HCT116 (cell line): Measurements from ENCODE around the gene TAL2. TPM values are rescaled to one million over a fixed set of nuclear protein-coding genes. Genes with fewer than 3 reads are reported as not detected.

ENCODE experiments used
- ATAC-seq: fragments of 200-7000 bp; cut with Tn5 transposase; 2 replicates; pipeline ENCODE4 v1.9.1; 2020; ENCODE audit warnings: mild to moderate bottlenecking, moderate library complexity
- BruUV-seq: library from RNA; stranded (reverse); fragments of 400-500 nt; replicated peaks from 2 replicates; lab custom pipeline; 2021; lab: Mats Ljungman, UMichigan
- CTCF ChIA-PET: fragments of 300-600 bp; sonication (Branson Sonifier 250); formaldehyde crosslinking; loops from one replicate; lab custom pipeline; 2021; ENCODE audit warnings: antibody characterized with exemption; lab: Charles Lee
- POLR2A ChIA-PET: fragments of 300-600, 350-600 bp; sonication (Branson Sonifier 250); formaldehyde crosslinking; loops from one replicate; lab custom pipeline; 2021; ENCODE audit warnings: antibody characterized with exemption; lab: Charles Lee
- RAD21 ChIA-PET, 2 experiments: fragments of 300-600 bp; sonication (Branson Sonifier 250); formaldehyde crosslinking; loops; one replicate each; lab custom pipeline; 2023; ENCODE audit warnings: low total read pairs in 2 of 2; ENCODE audit not compliant: uncharacterized antibody in 2 of 2, unreplicated experiment in 2 of 2, low non-redundant PET in 1 of 2; lab: Charles Lee
- DNase-seq: peaks from one replicate; pipeline ENCODE4 v3.0.0-alpha.2; 2010; ENCODE audit warnings: low read depth, low spot score
- H2AFZ ChIP-seq: fragments of 200-600 bp; shearing (Covaris generic), sonication (generic); 2 replicates; pipeline ENCODE4 v1.6.1; 2017; ENCODE audit warnings: low read depth, mixed run types, mixed read lengths, antibody characterized with exemption, low read length; ENCODE audit not compliant: poor library complexity, severe bottlenecking
- H3K27ac ChIP-seq: 2 replicates; pipeline ENCODE4 v1.5.1; 2012; ENCODE audit warnings: low read depth, low read length
- H3K27me3 ChIP-seq: fragments of 200-600 bp; sonication (generic); 2 replicates; pipeline ENCODE4 v1.6.1; 2016; ENCODE audit warnings: mixed run types, low read length, mixed read lengths; ENCODE audit not compliant: insufficient read depth
- H3K36me3 ChIP-seq, 2 experiments: fragments of 200-500 bp in 1 of 2; fragments of 200-600 bp in 1 of 2; sonication (Bioruptor generic) in 1 of 2; sonication (generic) in 1 of 2; 2 replicates each; pipeline versions ENCODE4 v1.5.1 to v1.6.1; 2014 to 2016; ENCODE audit warnings: low read length in 2 of 2, inconsistent platforms in 1 of 2, mixed read lengths in 1 of 2, mixed run types in 1 of 2; ENCODE audit not compliant: insufficient read depth in 2 of 2, control insufficient read depth in 1 of 2
- H3K4me1 ChIP-seq, 2 experiments: fragments of 200-600 bp in 1 of 2; sonication (generic) in 1 of 2; 2 replicates each; pipeline versions ENCODE4 v1.5.1 to v1.6.1; 2012 to 2017; ENCODE audit warnings: low read length in 2 of 2, inconsistent platforms in 1 of 2, mild to moderate bottlenecking in 1 of 2, mixed read lengths in 1 of 2, mixed run types in 1 of 2, moderate library complexity in 1 of 2; ENCODE audit not compliant: insufficient read depth in 2 of 2, control insufficient read depth in 1 of 2
- H3K4me2 ChIP-seq: fragments of 200-600 bp; sonication (generic); 2 replicates; pipeline ENCODE4 v1.6.1; 2017; ENCODE audit warnings: mixed run types, low read length, mixed read lengths
- H3K4me3 ChIP-seq, 2 experiments: fragments of 200-600 bp in 1 of 2; sonication (generic) in 1 of 2; replicated peaks in 1 of 2; 2 replicates each; pipeline ENCODE4 v1.5.1; 2011 to 2016; ENCODE audit warnings: low read length in 2 of 2, control low read depth in 1 of 2, low read depth in 1 of 2, mild to moderate bottlenecking in 1 of 2, mixed read lengths in 1 of 2, mixed run types in 1 of 2
- H3K79me2 ChIP-seq: fragments of 200-600 bp; sonication (generic); 2 replicates; pipeline ENCODE4 v1.6.1; 2017; ENCODE audit warnings: mild to moderate bottlenecking, mixed run types, low read length, moderate library complexity, mixed read lengths; ENCODE audit not compliant: insufficient read depth
- H3K9ac ChIP-seq: fragments of 200-600 bp; sonication (generic); 2 replicates; pipeline ENCODE4 v1.6.1; 2016; ENCODE audit warnings: low read length, mixed read lengths
- H3K9me2 ChIP-seq: fragments of 200-600 bp; sonication (generic), shearing (Covaris generic); 2 replicates; pipeline ENCODE4 v1.6.1; 2017; ENCODE audit warnings: mixed run types, mild to moderate bottlenecking, moderate library complexity; ENCODE audit not compliant: insufficient read depth
- H3K9me3 ChIP-seq, 2 experiments: fragments of 200-500 bp in 1 of 2; fragments of 200-600 bp in 1 of 2; sonication (Bioruptor generic) in 1 of 2; sonication (generic) in 1 of 2; 2 replicates each; pipeline ENCODE4 v1.6.1; 2014 to 2017; ENCODE audit warnings: low read length in 2 of 2, mixed read lengths in 2 of 2, inconsistent platforms in 1 of 2, low read depth in 1 of 2, mild to moderate bottlenecking in 1 of 2, mixed run types in 1 of 2, moderate library complexity in 1 of 2; ENCODE audit not compliant: control insufficient read depth in 1 of 2, insufficient read depth in 1 of 2
- H4K20me1 ChIP-seq: fragments of 200-600 bp; sonication (generic), shearing (Covaris generic); 2 replicates; pipeline ENCODE4 v1.6.1; 2017; ENCODE audit warnings: mixed run types, mild to moderate bottlenecking, moderate library complexity; ENCODE audit not compliant: insufficient read depth
- CTCF ChIP-seq, 3 experiments: fragments of 200-600 bp in 1 of 3; sonication (generic) in 1 of 3; IDR thresholded peaks in 2 of 3; conservative IDR thresholded peaks in 1 of 3; 2 replicates each; pipeline ENCODE4 v1.5.1; 2012 to 2017; ENCODE audit warnings: low read depth in 2 of 3, low read length in 2 of 3, antibody characterized with exemption in 1 of 3, borderline replicate concordance in 1 of 3, control low read depth in 1 of 3, mild to moderate bottlenecking in 1 of 3, mixed read lengths in 1 of 3, mixed run types in 1 of 3, moderate library complexity in 1 of 3; ENCODE audit not compliant: insufficient read depth in 1 of 3
- EZH2 ChIP-seq: fragments of 200-600 bp; sonication (generic); IDR thresholded peaks from 2 replicates; pipeline ENCODE4 v1.6.1; 2017; ENCODE audit warnings: antibody characterized with exemption, mixed run types
- EZH2phosphoT487 ChIP-seq: fragments of 200-600 bp; IDR thresholded peaks from 2 replicates; pipeline ENCODE4 v1.6.1; 2018; ENCODE audit warnings: antibody characterized with exemption, borderline replicate concordance
- FOSL1 ChIP-seq: IDR thresholded peaks from 2 replicates; pipeline ENCODE4 v1.6.1; 2012; ENCODE audit warnings: low read depth
- JUND ChIP-seq: IDR thresholded peaks from 2 replicates; pipeline ENCODE4 v1.6.1; 2012
- MAX ChIP-seq: IDR thresholded peaks from 2 replicates; pipeline ENCODE4 v1.6.1; 2012
- RAD21 ChIP-seq: IDR thresholded peaks from 2 replicates; pipeline ENCODE4 v1.6.1; 2012; ENCODE audit warnings: low read depth, mild to moderate bottlenecking
- SIN3A ChIP-seq: IDR thresholded peaks from 2 replicates; pipeline ENCODE4 v1.6.1; 2012; ENCODE audit warnings: low read depth
- SP1 ChIP-seq: IDR thresholded peaks from 2 replicates; pipeline ENCODE4 v1.6.1; 2012; ENCODE audit warnings: low read depth
- ZBTB33 ChIP-seq: IDR thresholded peaks from 2 replicates; pipeline ENCODE4 v1.6.1; 2011; ENCODE audit warnings: mild to moderate bottlenecking, low read length, moderate library complexity; ENCODE audit not compliant: insufficient replicate concordance; ENCODE audit errors: extremely low read depth
- ZFX ChIP-seq: fragments of 450-650 bp; IDR thresholded peaks from 2 replicates; pipeline ENCODE4 v1.6.1; 2017
- ZNF274 ChIP-seq: fragments of 200-500 bp; sonication (Bioruptor generic); IDR thresholded peaks from 2 replicates; pipeline ENCODE4 v1.6.1; 2014; ENCODE audit warnings: mild to moderate bottlenecking, low read depth, low read length, inconsistent platforms
- intact Hi-C: fragments of 100-400 bp; cut with micrococcal nuclease; formaldehyde crosslinking; loops from 2 replicates; pipeline ENCODE4 v1.10.0; 2022
- total RNA-seq: library from RNA; stranded (reverse); gene quantifications from one replicate; pipeline ENCODE4 v1.2.1, GENCODE V29; 2021; ENCODE audit not compliant: unreplicated experiment

Gene TAL2
- total RNA-seq, 1 experiment from 2014 or later: not detected

- no peak for DNase-seq
- CTCF ChIA-PET: interaction anchor here (0.6 kb wide), 1 partner anchor 286 kb away, joined by 3 read pairs; no protein-coding TSS in a partner anchor
- Histone ChIP-seq H3K4me1 (peaks cover 5 to 17% of the 10 kb centered on the region in 2 experiments; a peak in 3 of 4 replicates), H3K79me2 (peaks cover 5% of the 10 kb centered on the region), H3K9me2 (no peaks in the 10 kb centered on the region), H4K20me1 (no peaks in the 10 kb centered on the region), H3K27me3 (peaks cover 17% of the 10 kb centered on the region), H3K9me3 (no peaks in the 10 kb centered on the region), H3K9ac (no peak overlapping the region), H3K36me3 (no peaks in the 10 kb centered on the region), H3K4me2 (no peak overlapping the region), H3K27ac (no peak overlapping the region), H3K4me3 (no peak overlapping the region), H2AFZ (no peak overlapping the region)
- RAD21 ChIA-PET: no interaction called here
- peak; percentile 49; the same call in 1 of the 2 replicates for TF ChIP-seq RAD21
- no peak for TF ChIP-seq FOSL1
- TF ChIP-seq CTCF (IDR thresholded peaks at IDR 0.05 in 2 of 3, conservative IDR thresholded peaks at IDR 0.05 in 1 of 3; ENCODE audit: borderline replicate concordance in 1 of 3, insufficient read depth in 1 of 3, low read depth in 2 of 3, low read length in 2 of 3): peak; percentile 32 to 52 (median 36); a peak in 4 of 6 replicates
- POLR2A ChIA-PET: no interaction called here
- no peak for ATAC-seq
- no TSS peak for BruUV-seq
- intact Hi-C loops: loop anchor here (5.0 kb wide), 3 partner anchors 83 to 263 kb away; partner anchors contain the start of gene FKTN
Observed at GRCh38 chr9:105690742-105691141, 28.5 kb downstream of the TAL2 start.

- no peaks in the 10 kb centered on the region for H4K20me1 ChIP-seq
- H3K4me2 ChIP-seq: peak overlapping the region; percentile 81
- POLR2A ChIA-PET: no interaction called here
- CTCF ChIA-PET: no interaction called here
- no TSS peak for BruUV-seq
- H3K4me1 ChIP-seq: peaks cover 5 to 17% of the 10 kb centered on the region in 2 experiments; a peak in 3 of 4 replicates
- peaks cover 30% of the 10 kb centered on the region for H3K79me2 ChIP-seq
- no peak overlapping the region for H3K27ac ChIP-seq
- intact Hi-C loops: loop anchor here (5.0 kb wide), 3 partner anchors 86 to 266 kb away; partner anchors contain the start of gene FKTN
- ATAC-seq (no peak), DNase-seq (no peak)
- H3K9me2 ChIP-seq: no peaks in the 10 kb centered on the region
- no peak overlapping the region for H3K9ac ChIP-seq
- peak overlapping the region; percentile 90 for H2AFZ ChIP-seq
- RAD21 ChIA-PET: interaction anchor here in 1 of 2 experiments (0.8 kb wide), 1 partner anchor 25 kb away, joined by 4 read pairs; no protein-coding TSS in a partner anchor
- H3K4me3 ChIP-seq: peak overlapping the region; percentile 67 to 75
- H3K9me3 ChIP-seq: no peaks in the 10 kb centered on the region
- H3K27me3 ChIP-seq: peaks cover 17% of the 10 kb centered on the region
- no peaks in the 10 kb centered on the region for H3K36me3 ChIP-seq
- no peak for TF ChIP-seq JUND
- TF ChIP-seq ZFX: no peak
- no peak for TF ChIP-seq FOSL1
- TF ChIP-seq EZH2phosphoT487: no peak
- TF ChIP-seq EZH2: no peak
- no peak for TF ChIP-seq ZNF274
- no peak for TF ChIP-seq ZBTB33
- TF ChIP-seq SP1: no peak
- TF ChIP-seq MAX: no peak
- no peak for TF ChIP-seq RAD21
- no peak for TF ChIP-seq SIN3A
Observed at GRCh38 chr9:105693435-105694189, 31.4 kb downstream of the TAL2 start.
